HepG2 (cell line): Measurements from ENCODE around the gene SRSF7. TPM values are rescaled to one million over a fixed set of nuclear protein-coding genes. Genes with fewer than 3 reads are reported as not detected.

Experiments
- ARHGAP35 ChIP-seq: sonication (generic); formaldehyde crosslinking; IDR thresholded peaks from 2 replicates; pipeline ENCODE4 v1.9.0; 2022; ENCODE audit warnings: mild to moderate bottlenecking, inconsistent platforms, moderate library complexity, missing genetic modification reagents, borderline replicate concordance
- ASH2L ChIP-seq: fragments of 300-600, 200-600 bp; sonication (generic); IDR thresholded peaks from 2 replicates; pipeline ENCODE4 v1.7.0; 2017; ENCODE audit warnings: low read depth, mild to moderate bottlenecking, moderate library complexity, mixed read lengths, low read length; ENCODE audit not compliant: insufficient read length
- ELF3 ChIP-seq: IDR thresholded peaks from 2 replicates; pipeline ENCODE4 v1.6.1; 2016; ENCODE audit warnings: missing genetic modification reagents, missing compliant biosample characterization
- IKZF4 ChIP-seq: sonication (generic); formaldehyde crosslinking; IDR thresholded peaks from 2 replicates; pipeline ENCODE4 v1.5.1; 2020; ENCODE audit warnings: borderline replicate concordance, mild to moderate bottlenecking, low read depth, missing genetic modification reagents; ENCODE audit errors: not compliant biosample characterization
- MBD4 ChIP-seq: IDR thresholded peaks from 2 replicates; pipeline ENCODE4 v1.6.1; 2012; ENCODE audit warnings: low read length, inconsistent platforms, borderline replicate concordance
- NR3C1 ChIP-seq: sonication (generic); formaldehyde crosslinking; IDR thresholded peaks from 2 replicates; pipeline ENCODE4 v1.4.0; 2020; ENCODE audit warnings: missing genetic modification reagents
- PHF20 ChIP-seq: sonication (generic); formaldehyde crosslinking; IDR thresholded peaks from 2 replicates; pipeline ENCODE4 v1.5.0; 2020; ENCODE audit warnings: mild to moderate bottlenecking, missing genetic modification reagents
- SNAPC2 ChIP-seq: sonication (generic); formaldehyde crosslinking; IDR thresholded peaks from 2 replicates; pipeline ENCODE4 v1.8.1; 2022; ENCODE audit warnings: mild to moderate bottlenecking, missing genetic modification reagents
- SRSF4 ChIP-seq: fragments of 200-400 bp; formaldehyde crosslinking; IDR thresholded peaks from one replicate; pipeline ENCODE4 v1.6.1; 2018; ENCODE audit warnings: mild to moderate bottlenecking, low read depth, low read length, moderate library complexity; ENCODE audit not compliant: poor library complexity, severe bottlenecking
- ZFP36 ChIP-seq: fragments of 150-350 bp; IDR thresholded peaks from 2 replicates; pipeline ENCODE4 v1.6.1; 2018; ENCODE audit warnings: borderline replicate concordance, low read length, low read depth; ENCODE audit not compliant: partially characterized antibody
- ZNF260 ChIP-seq: sonication (generic); formaldehyde crosslinking; IDR thresholded peaks from 2 replicates; pipeline ENCODE4 v1.4.0; 2020; ENCODE audit warnings: missing genetic modification reagents, low read depth, mild to moderate bottlenecking, borderline replicate concordance
- ZNF275 ChIP-seq: sonication (generic); formaldehyde crosslinking; IDR thresholded peaks from 2 replicates; pipeline ENCODE4 v1.8.0; 2022; ENCODE audit warnings: missing genetic modification reagents, mild to moderate bottlenecking, inconsistent platforms, borderline replicate concordance
- ZNF318 ChIP-seq: sonication (generic); formaldehyde crosslinking; IDR thresholded peaks from 2 replicates; pipeline ENCODE4 v1.4.0; 2020; ENCODE audit warnings: mild to moderate bottlenecking, missing genetic modification reagents
- ZNF354B ChIP-seq: sonication (generic); formaldehyde crosslinking; IDR thresholded peaks from 2 replicates; pipeline ENCODE4 v1.8.0; 2022; ENCODE audit warnings: mild to moderate bottlenecking, missing genetic modification reagents
- ZNF530 ChIP-seq: sonication (generic); formaldehyde crosslinking; IDR thresholded peaks from 2 replicates; pipeline ENCODE4 v1.5.0; 2020; ENCODE audit warnings: low read depth, mild to moderate bottlenecking, missing genetic modification reagents
- ZNF589 ChIP-seq: sonication (generic); formaldehyde crosslinking; conservative IDR thresholded peaks from 2 replicates; pipeline ENCODE4 v1.8.0; 2022; ENCODE audit warnings: mild to moderate bottlenecking, moderate library complexity, missing genetic modification reagents
- ZNF672 ChIP-seq: sonication (generic); formaldehyde crosslinking; IDR thresholded peaks from 2 replicates; pipeline ENCODE4 v1.8.1; 2022; ENCODE audit warnings: missing genetic modification reagents
- ZNF7 ChIP-seq: IDR thresholded peaks from 2 replicates; pipeline ENCODE4 v1.6.1; 2016; ENCODE audit warnings: missing biosample characterization, missing genetic modification reagents
- ZNF772 ChIP-seq: sonication (generic); formaldehyde crosslinking; IDR thresholded peaks from 2 replicates; pipeline ENCODE4 v1.5.0; 2020; ENCODE audit warnings: mild to moderate bottlenecking, missing genetic modification reagents
- ZNF883 ChIP-seq: sonication (generic); formaldehyde crosslinking; IDR thresholded peaks from 2 replicates; pipeline ENCODE4 v1.5.1; 2020; ENCODE audit warnings: mild to moderate bottlenecking, missing genetic modification reagents; ENCODE audit errors: not compliant biosample characterization
- ZSCAN30 ChIP-seq: sonication (generic); formaldehyde crosslinking; IDR thresholded peaks from 2 replicates; pipeline ENCODE4 v1.5.0; 2020; ENCODE audit warnings: mild to moderate bottlenecking, missing genetic modification reagents
- polyA plus RNA-seq, 8 experiments: library from polyadenylated mRNA; depleted of rRNA in 3 of 8; stranded (reverse) in 7 of 8; unstranded in 1 of 8; fragments of >200 nt; fragmentation: Illumina TruSeq in 4 of 8; extraction: Trizol in 4 of 8; gene quantifications; 2 replicates each; pipeline versions ENCODE4 v1.2.1 to v1.2.3, GENCODE V29; 2011 to 2016; ENCODE audit warnings: low read depth in 4 of 8, missing spikeins in 1 of 8, mixed read lengths in 1 of 8; ENCODE audit not compliant: insufficient read depth in 1 of 8
- total RNA-seq, 5 experiments: library from RNA; depleted of rRNA; stranded (reverse); fragments of >200 nt; fragmentation: Illumina TruSeq; extraction: Trizol; gene quantifications; 2 replicates each; pipeline ENCODE4 v1.2.3, GENCODE V29; 2016; ENCODE audit warnings: low read depth in 1 of 5

Gene SRSF7
- total and polyA plus RNA-seq, 2 of the 13 experiments (the other 11 are each of a cell fraction or from before 2014, with no cell fraction given): 172 to 275 TPM

- TF ChIP-seq ZNF275: no peak
- no peak for TF ChIP-seq ZFP36
- no peak for TF ChIP-seq ZNF772 (CRISPR knock-in tag)
- no peak for TF ChIP-seq ZNF318 (CRISPR knock-in tag)
- no peak for TF ChIP-seq ZNF354B (CRISPR knock-in tag)
- TF ChIP-seq ZNF672 (CRISPR knock-in tag): no peak
- no peak for TF ChIP-seq ZNF530 (CRISPR knock-in tag)
- no peak for TF ChIP-seq ZNF589 (CRISPR knock-in tag)
- no peak for TF ChIP-seq ELF3 (CRISPR knock-in tag)
- TF ChIP-seq NR3C1: no peak
- no peak for TF ChIP-seq SRSF4
- 0 out of 2 replicates have a peak, but pooled peaks have one; percentile 52 for TF ChIP-seq ZSCAN30 (CRISPR knock-in tag)
- no peak for TF ChIP-seq ZNF883 (CRISPR knock-in tag)
- no peak for TF ChIP-seq MBD4
- TF ChIP-seq ARHGAP35: no peak
- no peak for TF ChIP-seq IKZF4 (CRISPR knock-in tag)
- no peak for TF ChIP-seq SNAPC2 (CRISPR knock-in tag)
- no peak for TF ChIP-seq ZNF7
- peak; percentile 31 for TF ChIP-seq ASH2L
- no peak for TF ChIP-seq ZNF260 (CRISPR knock-in tag)
- TF ChIP-seq PHF20 (CRISPR knock-in tag): no peak
Observed at GRCh38 chr2:38775097-38775920, 24.1 kb upstream of the SRSF7 start (continued).
